OCI-LY3 (cell line): Measurements from ENCODE around the gene TMEM178B.

Experiments
- EZH2phosphoT487 ChIP-seq: fragments of 200-600 bp; shearing (Covaris generic); IDR thresholded peaks from 2 replicates; pipeline ENCODE4 v1.6.1; 2018; ENCODE audit warnings: antibody characterized with exemption, mixed run types, low read depth
- TF ChIP-seq, protein P1 (sequence below): fragments of 200-600, 300-600 bp; sonication (generic); IDR thresholded peaks from 2 replicates; pipeline ENCODE4 v1.5.1; 2014; ENCODE audit warnings: antibody characterized with exemption, low read length, low read depth

GRCh38 chr7:141290973-141291372, 217.1 kb downstream of the TMEM178B start:
- TF ChIP-seq, protein P1, sequence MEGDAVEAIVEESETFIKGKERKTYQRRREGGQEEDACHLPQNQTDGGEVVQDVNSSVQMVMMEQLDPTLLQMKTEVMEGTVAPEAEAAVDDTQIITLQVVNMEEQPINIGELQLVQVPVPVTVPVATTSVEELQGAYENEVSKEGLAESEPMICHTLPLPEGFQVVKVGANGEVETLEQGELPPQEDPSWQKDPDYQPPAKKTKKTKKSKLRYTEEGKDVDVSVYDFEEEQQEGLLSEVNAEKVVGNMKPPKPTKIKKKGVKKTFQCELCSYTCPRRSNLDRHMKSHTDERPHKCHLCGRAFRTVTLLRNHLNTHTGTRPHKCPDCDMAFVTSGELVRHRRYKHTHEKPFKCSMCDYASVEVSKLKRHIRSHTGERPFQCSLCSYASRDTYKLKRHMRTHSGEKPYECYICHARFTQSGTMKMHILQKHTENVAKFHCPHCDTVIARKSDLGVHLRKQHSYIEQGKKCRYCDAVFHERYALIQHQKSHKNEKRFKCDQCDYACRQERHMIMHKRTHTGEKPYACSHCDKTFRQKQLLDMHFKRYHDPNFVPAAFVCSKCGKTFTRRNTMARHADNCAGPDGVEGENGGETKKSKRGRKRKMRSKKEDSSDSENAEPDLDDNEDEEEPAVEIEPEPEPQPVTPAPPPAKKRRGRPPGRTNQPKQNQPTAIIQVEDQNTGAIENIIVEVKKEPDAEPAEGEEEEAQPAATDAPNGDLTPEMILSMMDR: no peak
- no peak for TF ChIP-seq EZH2phosphoT487
